BE2C (cell line): ENCODE measurements around the gene TRABD2B.

Experiments used
- DNase-seq: peaks from one replicate; pipeline ENCODE4 v3.0.0-alpha.2; 2020
- H3K27me3 ChIP-seq: fragments of 250-450 bp; sonication (Bioruptor Pico); 2 replicates; pipeline ENCODE4 v1.5.1; 2020; ENCODE audit warnings: mild to moderate bottlenecking
- H3K36me3 ChIP-seq: fragments of 250-450 bp; sonication (Bioruptor Pico); 2 replicates; pipeline ENCODE4 v1.5.1; 2020; ENCODE audit warnings: mild to moderate bottlenecking
- H3K4me1 ChIP-seq: fragments of 250-450 bp; sonication (Bioruptor Pico); 2 replicates; pipeline ENCODE4 v1.5.1; 2020
- H3K4me3 ChIP-seq: 2 replicates; pipeline ENCODE4 v1.5.1; 2011; ENCODE audit warnings: low read depth, low read length
- H3K9me3 ChIP-seq: fragments of 250-450 bp; sonication (Bioruptor Pico); 2 replicates; pipeline ENCODE4 v1.5.1; 2020
- TF ChIP-seq, protein P1 (sequence below): IDR thresholded peaks from 2 replicates; pipeline ENCODE4 v1.5.1; 2012; ENCODE audit warnings: mild to moderate bottlenecking, low read depth, low read length

The TRABD2B gene

DNA sequence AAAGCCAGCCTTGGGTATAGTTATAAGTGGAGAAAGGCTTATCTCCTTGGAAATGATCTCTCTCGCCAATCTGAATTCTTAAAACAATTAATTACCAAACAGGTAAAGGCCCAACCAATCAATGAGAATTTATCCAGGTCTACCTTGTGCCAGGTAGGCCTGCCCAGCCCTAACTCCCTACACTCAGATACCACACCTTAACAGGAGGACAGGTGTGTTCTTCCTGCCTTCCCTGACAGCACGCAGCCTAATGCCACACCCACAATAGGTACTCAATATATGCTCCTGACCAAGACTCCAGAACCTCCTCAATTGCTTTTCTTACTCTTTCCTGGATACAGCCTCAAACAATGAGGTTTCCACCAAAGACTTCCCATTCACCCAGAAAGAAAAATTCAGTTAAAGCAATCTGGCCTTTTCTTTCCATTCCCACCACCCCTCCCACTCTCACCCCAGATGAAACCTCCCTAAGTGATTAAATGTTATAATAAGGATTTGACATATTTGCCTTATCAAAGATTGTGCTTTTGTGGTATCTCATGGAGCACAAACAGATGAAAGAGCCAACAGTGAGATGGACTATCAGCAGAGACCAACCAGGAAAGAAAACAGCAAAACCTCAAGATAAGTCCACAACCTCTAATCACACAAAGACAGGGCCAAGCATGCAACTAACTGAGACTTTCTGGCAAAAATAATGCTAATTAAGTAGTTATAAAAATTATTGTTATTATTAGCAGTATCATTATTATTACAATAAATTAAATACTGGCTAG lies 25.6 kb downstream of the TRABD2B start:
- no peaks in the 10 kb centered on the region for H3K4me1 ChIP-seq
- TF ChIP-seq, protein P1, sequence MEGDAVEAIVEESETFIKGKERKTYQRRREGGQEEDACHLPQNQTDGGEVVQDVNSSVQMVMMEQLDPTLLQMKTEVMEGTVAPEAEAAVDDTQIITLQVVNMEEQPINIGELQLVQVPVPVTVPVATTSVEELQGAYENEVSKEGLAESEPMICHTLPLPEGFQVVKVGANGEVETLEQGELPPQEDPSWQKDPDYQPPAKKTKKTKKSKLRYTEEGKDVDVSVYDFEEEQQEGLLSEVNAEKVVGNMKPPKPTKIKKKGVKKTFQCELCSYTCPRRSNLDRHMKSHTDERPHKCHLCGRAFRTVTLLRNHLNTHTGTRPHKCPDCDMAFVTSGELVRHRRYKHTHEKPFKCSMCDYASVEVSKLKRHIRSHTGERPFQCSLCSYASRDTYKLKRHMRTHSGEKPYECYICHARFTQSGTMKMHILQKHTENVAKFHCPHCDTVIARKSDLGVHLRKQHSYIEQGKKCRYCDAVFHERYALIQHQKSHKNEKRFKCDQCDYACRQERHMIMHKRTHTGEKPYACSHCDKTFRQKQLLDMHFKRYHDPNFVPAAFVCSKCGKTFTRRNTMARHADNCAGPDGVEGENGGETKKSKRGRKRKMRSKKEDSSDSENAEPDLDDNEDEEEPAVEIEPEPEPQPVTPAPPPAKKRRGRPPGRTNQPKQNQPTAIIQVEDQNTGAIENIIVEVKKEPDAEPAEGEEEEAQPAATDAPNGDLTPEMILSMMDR = no peak
- H3K4me3 ChIP-seq = no peak overlapping the region
- H3K9me3 ChIP-seq = no peaks in the 10 kb centered on the region
- no peak for DNase-seq
- no peaks in the 10 kb centered on the region for H3K27me3 ChIP-seq
- H3K36me3 ChIP-seq = no peaks in the 10 kb centered on the region

DNA sequence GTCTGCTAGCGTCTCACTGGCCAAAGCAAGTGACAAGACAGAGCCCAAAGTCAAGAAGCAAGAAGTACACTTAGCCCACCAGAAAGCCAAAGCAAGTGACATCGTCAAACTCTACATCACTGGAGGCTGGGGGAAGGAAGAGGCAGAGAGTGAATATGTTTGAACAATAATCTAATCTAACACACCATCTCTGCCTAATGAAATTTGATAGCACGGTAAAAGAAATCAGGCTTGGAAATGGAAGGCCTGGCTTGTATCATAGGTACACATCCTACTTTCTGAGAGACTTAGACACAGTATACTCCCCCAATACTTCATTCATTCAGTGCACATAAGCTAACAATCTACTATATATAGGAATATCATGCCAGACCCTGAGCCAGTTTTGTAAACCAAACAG lies 26.3 kb downstream of the TRABD2B start:
- Histone ChIP-seq H3K4me1 (no peaks in the 10 kb centered on the region), H3K36me3 (no peaks in the 10 kb centered on the region), H3K9me3 (no peaks in the 10 kb centered on the region), H3K4me3 (no peak overlapping the region), H3K27me3 (no peaks in the 10 kb centered on the region)
- TF ChIP-seq, protein P1 = no peak
- DNase-seq = no peak

DNA sequence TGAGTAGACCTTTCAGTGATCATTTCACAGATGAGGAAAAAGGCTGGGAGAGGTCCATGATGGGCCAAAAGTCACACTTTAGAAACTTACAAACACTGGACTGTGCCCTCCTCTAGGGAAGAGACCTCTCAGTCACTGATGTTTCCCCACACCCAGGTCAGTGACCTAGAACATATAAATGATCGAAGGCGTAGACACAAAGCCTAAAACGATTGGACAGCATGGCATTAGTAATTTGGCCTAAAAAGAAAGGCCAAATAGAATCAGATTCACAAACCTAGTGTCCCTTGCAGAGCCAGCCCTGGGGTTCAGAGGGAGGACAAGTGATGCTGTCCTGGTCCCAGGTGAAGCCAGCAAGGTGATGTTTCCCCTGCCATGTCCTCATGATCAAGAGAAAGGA lies 27.7 kb downstream of the TRABD2B start:
- DNase-seq = no peak

DNA sequence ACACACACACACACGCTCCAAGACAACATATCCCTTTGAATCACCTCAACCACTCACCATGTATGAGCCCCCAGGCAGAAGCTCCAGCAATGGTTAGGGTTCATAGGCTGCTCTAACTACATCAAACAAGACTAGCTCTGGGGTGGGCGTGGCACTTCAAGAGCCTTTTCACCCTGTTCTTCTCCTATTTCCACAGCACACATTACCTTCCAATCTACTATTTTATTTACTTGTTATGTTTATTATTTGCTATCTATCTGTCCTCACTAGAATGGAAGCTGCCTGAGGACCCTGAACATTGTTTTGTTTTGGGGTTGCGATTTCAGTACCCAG lies 28.7 kb downstream of the TRABD2B start:
- H3K9me3 ChIP-seq = no peaks in the 10 kb centered on the region
- H3K4me3 ChIP-seq = no peak overlapping the region
- H3K36me3 ChIP-seq = no peaks in the 10 kb centered on the region
- DNase-seq = no peak
- no peaks in the 10 kb centered on the region for H3K4me1 ChIP-seq
- TF ChIP-seq, protein P1 = no peak
- no peaks in the 10 kb centered on the region for H3K27me3 ChIP-seq

More for the DNA sequence above, 27.7 kb downstream of the TRABD2B start:
- H3K4me1 ChIP-seq = no peaks in the 10 kb centered on the region
- TF ChIP-seq, protein P1 = no peak
- H3K36me3 ChIP-seq = no peaks in the 10 kb centered on the region
- no peak overlapping the region for H3K4me3 ChIP-seq
- no peaks in the 10 kb centered on the region for H3K27me3 ChIP-seq
- H3K9me3 ChIP-seq = no peaks in the 10 kb centered on the region

DNA sequence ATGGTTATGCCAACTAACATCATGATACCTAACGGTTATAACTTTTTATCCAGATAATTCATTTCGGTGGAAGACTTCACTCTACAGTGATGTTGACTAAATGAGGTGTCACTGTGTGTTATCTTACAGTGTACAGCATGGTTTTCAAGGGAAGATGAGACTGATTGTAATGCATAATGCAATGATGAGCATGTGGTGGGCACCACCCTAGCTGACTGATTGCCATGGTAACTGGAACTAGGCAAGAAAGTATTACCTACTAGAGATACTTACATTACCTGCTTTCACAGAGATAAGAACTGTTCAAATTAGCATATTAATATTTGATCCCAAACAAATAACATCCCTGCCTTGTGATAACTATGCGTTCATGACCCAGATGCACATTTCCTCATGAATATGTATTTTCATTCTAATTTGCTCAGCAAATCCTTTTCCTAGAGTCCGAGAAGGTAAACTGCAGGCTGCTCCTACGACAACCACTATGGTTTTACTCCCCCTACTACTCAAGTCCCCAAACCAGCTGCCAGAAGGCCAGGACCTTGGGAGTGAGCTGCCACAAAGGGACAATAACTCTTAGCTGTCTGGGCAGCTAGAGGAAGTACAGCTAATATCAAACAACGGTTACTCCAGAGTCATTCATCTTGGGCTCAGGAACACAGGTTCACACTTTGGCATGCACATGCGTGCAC lies 29.2 kb downstream of the TRABD2B start:
- TF ChIP-seq, protein P1 = no peak
- Histone ChIP-seq H3K27me3 (no peaks in the 10 kb centered on the region), H3K4me1 (no peaks in the 10 kb centered on the region), H3K36me3 (no peaks in the 10 kb centered on the region), H3K4me3 (no peak overlapping the region), H3K9me3 (no peaks in the 10 kb centered on the region)
- no peak for DNase-seq

DNA sequence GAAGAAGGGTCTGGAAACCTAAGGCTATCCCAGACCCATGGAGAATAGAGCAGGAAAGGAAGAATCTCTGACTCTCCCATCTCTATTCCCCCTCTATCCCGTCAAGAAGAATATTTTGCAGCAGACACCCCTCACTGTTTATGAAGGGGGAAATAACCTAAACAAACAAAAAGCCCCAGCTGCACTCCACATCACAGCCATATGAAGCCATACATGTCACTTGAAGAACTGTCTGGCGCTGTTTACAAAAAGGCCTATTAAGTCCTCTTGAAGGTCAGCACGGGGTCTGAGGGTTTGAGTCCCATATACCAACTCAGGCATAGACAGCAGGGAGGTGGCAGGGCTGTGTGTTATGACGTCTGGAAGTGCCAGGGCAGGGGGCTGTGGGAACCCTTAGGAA lies 31.4 kb downstream of the TRABD2B start:
- Histone ChIP-seq H3K4me3 (no peak overlapping the region), H3K9me3 (no peaks in the 10 kb centered on the region), H3K4me1 (no peaks in the 10 kb centered on the region), H3K27me3 (no peaks in the 10 kb centered on the region), H3K36me3 (no peaks in the 10 kb centered on the region)
- TF ChIP-seq, protein P1 = no peak
- no peak for DNase-seq
